ENCODE results near the gene CEACAM21. TPM values are rescaled to one million over a fixed set of nuclear protein-coding genes. Genes with fewer than 3 reads are reported as not detected.

Gene CEACAM21
- total RNA-seq, 1 experiment from 2014 or later, result not detected

DNA sequence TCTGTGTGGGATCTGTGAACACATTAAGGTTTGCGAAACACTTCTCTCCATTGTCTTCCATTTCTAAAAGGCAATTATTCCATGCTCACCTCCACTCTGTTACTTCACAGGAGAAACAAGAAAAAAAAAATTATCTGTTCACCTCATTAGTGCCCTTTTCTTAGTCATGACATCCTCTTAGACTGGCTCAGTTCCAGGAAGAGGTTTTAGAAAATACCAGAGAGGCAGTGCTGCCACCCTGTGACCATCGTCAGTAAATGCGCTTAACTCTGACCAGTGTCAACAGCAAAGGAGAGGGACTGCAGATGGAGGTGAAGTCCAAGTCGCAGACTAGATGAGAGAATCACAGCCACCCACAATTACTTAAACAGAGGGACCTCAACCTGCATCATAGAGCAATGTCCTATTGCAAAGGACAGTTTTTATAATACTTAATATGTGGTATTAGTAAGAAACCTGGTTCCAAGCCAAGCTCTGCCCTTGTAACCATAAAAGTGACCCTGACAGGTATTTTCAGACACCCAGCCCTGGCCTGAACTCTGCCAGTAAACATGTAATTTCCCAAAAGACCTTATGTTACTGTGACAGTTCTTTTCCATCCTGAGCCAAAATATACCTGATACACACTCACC is 19.4 kb downstream of the CEACAM21 start:
- BruUV-seq (replicated peaks), result no TSS peak
- Mint-ChIP-seq H3K9me3 (ENCODE audit: unreplicated experiment) (no peaks in the 10 kb centered on the region), H3K27me3 (ENCODE audit: insufficient read depth, unreplicated experiment) (peaks cover 73% of the 10 kb centered on the region), H3K27ac (ENCODE audit: low read depth, unreplicated experiment) (no peak overlapping the region), H3K36me3 (ENCODE audit: insufficient read depth, unreplicated experiment) (no peaks in the 10 kb centered on the region), H3K4me1 (ENCODE audit: insufficient read depth, unreplicated experiment) (peaks cover 6% of the 10 kb centered on the region), H3K4me3 (ENCODE audit: unreplicated experiment) (no peak overlapping the region)
- TF ChIP-seq, protein P1, sequence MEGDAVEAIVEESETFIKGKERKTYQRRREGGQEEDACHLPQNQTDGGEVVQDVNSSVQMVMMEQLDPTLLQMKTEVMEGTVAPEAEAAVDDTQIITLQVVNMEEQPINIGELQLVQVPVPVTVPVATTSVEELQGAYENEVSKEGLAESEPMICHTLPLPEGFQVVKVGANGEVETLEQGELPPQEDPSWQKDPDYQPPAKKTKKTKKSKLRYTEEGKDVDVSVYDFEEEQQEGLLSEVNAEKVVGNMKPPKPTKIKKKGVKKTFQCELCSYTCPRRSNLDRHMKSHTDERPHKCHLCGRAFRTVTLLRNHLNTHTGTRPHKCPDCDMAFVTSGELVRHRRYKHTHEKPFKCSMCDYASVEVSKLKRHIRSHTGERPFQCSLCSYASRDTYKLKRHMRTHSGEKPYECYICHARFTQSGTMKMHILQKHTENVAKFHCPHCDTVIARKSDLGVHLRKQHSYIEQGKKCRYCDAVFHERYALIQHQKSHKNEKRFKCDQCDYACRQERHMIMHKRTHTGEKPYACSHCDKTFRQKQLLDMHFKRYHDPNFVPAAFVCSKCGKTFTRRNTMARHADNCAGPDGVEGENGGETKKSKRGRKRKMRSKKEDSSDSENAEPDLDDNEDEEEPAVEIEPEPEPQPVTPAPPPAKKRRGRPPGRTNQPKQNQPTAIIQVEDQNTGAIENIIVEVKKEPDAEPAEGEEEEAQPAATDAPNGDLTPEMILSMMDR (IDR thresholded peaks at IDR 0.05; ENCODE audit: unreplicated experiment), result peak; percentile 64
- intact Hi-C loops (cut with micrococcal nuclease), result loop anchor here (1.0 kb wide), 1 partner anchor 146 kb away; no protein-coding TSS in a partner anchor
- POLR2A ChIA-PET, result interaction anchor here (0.6 kb wide), 1 partner anchor 14 kb away, joined by 3 read pairs; no protein-coding TSS in a partner anchor
- CTCF ChIA-PET, result interaction anchor here (0.5 to 5.6 kb wide), 10 partner anchors 10 to 936 kb away, joined by 3 to 23 read pairs (median 3); no protein-coding TSS in a partner anchor
- DNase-seq (ENCODE audit: unreplicated experiment), result peak; percentile 92

DNA sequence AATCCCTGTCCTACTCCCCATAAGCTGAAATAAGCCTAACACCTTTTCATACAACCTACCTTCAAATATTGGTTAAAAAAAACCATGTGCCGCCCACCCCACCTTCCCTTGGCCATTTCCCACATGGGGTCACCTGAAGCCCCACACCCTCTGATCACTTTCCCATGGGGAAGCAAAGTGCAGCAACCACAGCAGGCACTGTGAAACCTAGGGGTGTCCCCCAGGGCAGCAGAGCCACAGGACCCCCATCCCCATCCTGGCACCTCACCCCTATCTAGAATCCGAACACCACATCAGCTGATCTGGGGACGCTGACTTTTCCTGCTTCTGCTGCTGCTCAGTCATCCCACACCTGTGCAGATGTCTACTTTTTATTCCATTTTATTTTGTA is 19.9 kb downstream of the CEACAM21 start:
- no TSS peak for BruUV-seq (replicated peaks)
- TF ChIP-seq, protein P1 (IDR thresholded peaks at IDR 0.05; ENCODE audit: unreplicated experiment), result no peak
- DNase-seq (ENCODE audit: unreplicated experiment), result no peak
- ChIA-PET POLR2A (interaction anchor here (0.6 kb wide), 1 partner anchor 14 kb away, joined by 3 read pairs; no protein-coding TSS in a partner anchor), CTCF (interaction anchor here (0.5 to 5.6 kb wide), 8 partner anchors 10 to 935 kb away, joined by 3 to 23 read pairs (median 3); no protein-coding TSS in a partner anchor)
- Mint-ChIP-seq H3K27ac (ENCODE audit: low read depth, unreplicated experiment) (no peak overlapping the region), H3K36me3 (ENCODE audit: insufficient read depth, unreplicated experiment) (no peaks in the 10 kb centered on the region), H3K27me3 (ENCODE audit: insufficient read depth, unreplicated experiment) (peaks cover 77% of the 10 kb centered on the region), H3K4me3 (ENCODE audit: unreplicated experiment) (no peak overlapping the region), H3K9me3 (ENCODE audit: unreplicated experiment) (no peaks in the 10 kb centered on the region), H3K4me1 (ENCODE audit: insufficient read depth, unreplicated experiment) (peaks cover 6% of the 10 kb centered on the region)
- intact Hi-C loops (cut with micrococcal nuclease), result loop anchor here (1.0 kb wide), 1 partner anchor 147 kb away; no protein-coding TSS in a partner anchor

DNA sequence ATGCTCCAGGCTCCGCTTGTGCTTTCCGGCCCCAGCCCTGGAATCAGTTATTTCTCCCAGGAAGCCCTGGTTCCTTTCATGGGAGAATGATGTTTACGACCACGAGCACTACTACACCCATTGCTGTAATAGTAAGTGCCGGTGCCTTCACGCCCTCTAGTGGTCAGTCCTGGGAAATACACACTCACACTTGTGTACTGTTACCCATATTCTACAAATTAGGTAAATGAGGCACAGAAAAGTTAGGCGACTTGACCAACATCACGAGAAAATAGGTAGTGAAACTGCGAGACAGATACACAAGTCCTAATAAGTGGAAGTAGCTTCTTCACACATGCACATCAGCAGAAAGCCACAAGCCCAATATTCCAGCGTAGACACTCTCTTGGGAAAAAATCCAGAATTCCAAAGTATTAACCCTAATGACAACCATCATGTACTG is 21.7 kb downstream of the CEACAM21 start:
- H3K27me3 Mint-ChIP-seq (ENCODE audit: insufficient read depth, unreplicated experiment), result peaks cover 85% of the 10 kb centered on the region
- no peaks in the 10 kb centered on the region for H3K36me3 Mint-ChIP-seq (ENCODE audit: insufficient read depth, unreplicated experiment)
- TF ChIP-seq, protein P1 (IDR thresholded peaks at IDR 0.05; ENCODE audit: unreplicated experiment), result peak; percentile 86
- POLR2A ChIA-PET, result no interaction called here
- no peaks in the 10 kb centered on the region for H3K9me3 Mint-ChIP-seq (ENCODE audit: unreplicated experiment)
- intact Hi-C loops (cut with micrococcal nuclease), result no loop called here
- CTCF ChIA-PET, result interaction anchor here (0.6 to 5.6 kb wide), 19 partner anchors 10 to 1477 kb away, joined by 3 to 29 read pairs (median 3); no protein-coding TSS in a partner anchor
- H3K4me3 Mint-ChIP-seq (ENCODE audit: unreplicated experiment), result no peak overlapping the region
- H3K27ac Mint-ChIP-seq (ENCODE audit: low read depth, unreplicated experiment), result no peak overlapping the region
- DNase-seq (ENCODE audit: unreplicated experiment), result peak; percentile 68
- peaks cover 6% of the 10 kb centered on the region for H3K4me1 Mint-ChIP-seq (ENCODE audit: insufficient read depth, unreplicated experiment)
- BruUV-seq (replicated peaks), result no TSS peak

DNA sequence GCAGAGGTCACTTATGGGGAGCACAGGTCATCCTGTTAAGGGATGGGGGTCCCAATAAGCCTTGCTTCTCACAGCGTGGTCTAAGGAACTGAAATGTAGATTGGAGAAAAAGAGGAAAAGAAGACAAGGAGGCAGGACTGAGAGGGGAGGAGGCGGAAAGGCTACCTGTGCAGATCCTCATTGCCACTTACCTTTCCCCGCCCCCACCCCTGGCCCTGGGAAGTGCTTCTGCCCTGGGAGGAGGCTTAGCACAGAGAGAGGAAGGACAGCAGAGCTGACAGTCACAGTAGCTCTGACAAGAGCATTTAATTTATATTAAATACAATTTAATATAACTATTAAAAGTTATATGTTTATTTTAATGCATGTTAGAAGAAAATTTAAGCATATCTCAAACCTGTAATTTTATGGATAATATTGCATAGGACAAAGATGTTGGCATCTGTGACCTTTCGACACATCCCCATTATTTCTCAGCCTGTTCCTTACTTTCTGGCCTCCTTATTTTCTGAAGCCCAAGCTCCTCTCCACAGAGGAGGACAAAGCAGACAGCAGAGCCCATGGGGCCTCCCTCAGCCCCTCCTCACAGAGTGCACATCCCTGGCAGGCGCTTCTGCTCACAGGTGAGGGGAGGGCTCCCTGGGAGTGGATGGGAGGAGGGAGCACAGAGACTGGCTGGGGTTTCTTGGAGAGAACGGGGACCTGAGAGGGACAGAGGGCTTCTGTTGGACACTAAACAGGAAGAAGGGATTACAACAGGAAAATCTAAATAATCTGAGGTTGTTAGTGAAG is 23.4 kb downstream of the CEACAM21 start:
- H3K4me3 Mint-ChIP-seq (ENCODE audit: unreplicated experiment), result no peak overlapping the region
- TF ChIP-seq, protein P1 (IDR thresholded peaks at IDR 0.05; ENCODE audit: unreplicated experiment), result no peak
- BruUV-seq (replicated peaks), result no TSS peak
- CTCF ChIA-PET, result interaction anchor here (0.6 to 5.6 kb wide), 8 partner anchors 9 to 1142 kb away, joined by 3 to 29 read pairs (median 4); no protein-coding TSS in a partner anchor
- intact Hi-C loops (cut with micrococcal nuclease), result no loop called here
- peaks cover 6% of the 10 kb centered on the region for H3K4me1 Mint-ChIP-seq (ENCODE audit: insufficient read depth, unreplicated experiment)
- POLR2A ChIA-PET, result no interaction called here
- H3K9me3 Mint-ChIP-seq (ENCODE audit: unreplicated experiment), result no peaks in the 10 kb centered on the region
- peaks cover 91% of the 10 kb centered on the region for H3K27me3 Mint-ChIP-seq (ENCODE audit: insufficient read depth, unreplicated experiment)
- no peak for DNase-seq (ENCODE audit: unreplicated experiment)
- no peak overlapping the region for H3K27ac Mint-ChIP-seq (ENCODE audit: low read depth, unreplicated experiment)
- H3K36me3 Mint-ChIP-seq (ENCODE audit: insufficient read depth, unreplicated experiment), result no peaks in the 10 kb centered on the region
